ENCODE data around the gene RPL7A.
"Not testable (repeated sequence)": the region's sequence is repeated elsewhere in the genome, so short reads cannot be mapped to it uniquely, and the experiment has no call there.

RPL7A gene

GRCh38 chr9:133309608-133310007, 38.4 kb upstream of the RPL7A start:
- no peak overlapping the region for H3K4me3 ChIP-seq (replicated peaks; ENCODE audit: insufficient read depth, low read length)
- no peak for DNase-seq (ENCODE audit: low read depth in 1 of 2, low spot score in 1 of 2)
- TF ChIP-seq CTCF (IDR thresholded peaks at IDR 0.05; ENCODE audit: insufficient read depth, low read length) = no peak
- no peak for TF ChIP-seq SPI1 (IDR thresholded peaks at IDR 0.05; ENCODE audit: borderline replicate concordance, low read depth)
- no peak for TF ChIP-seq POLR2AphosphoS5 (IDR thresholded peaks at IDR 0.05; ENCODE audit: low read depth)
- TF ChIP-seq, protein P1, sequence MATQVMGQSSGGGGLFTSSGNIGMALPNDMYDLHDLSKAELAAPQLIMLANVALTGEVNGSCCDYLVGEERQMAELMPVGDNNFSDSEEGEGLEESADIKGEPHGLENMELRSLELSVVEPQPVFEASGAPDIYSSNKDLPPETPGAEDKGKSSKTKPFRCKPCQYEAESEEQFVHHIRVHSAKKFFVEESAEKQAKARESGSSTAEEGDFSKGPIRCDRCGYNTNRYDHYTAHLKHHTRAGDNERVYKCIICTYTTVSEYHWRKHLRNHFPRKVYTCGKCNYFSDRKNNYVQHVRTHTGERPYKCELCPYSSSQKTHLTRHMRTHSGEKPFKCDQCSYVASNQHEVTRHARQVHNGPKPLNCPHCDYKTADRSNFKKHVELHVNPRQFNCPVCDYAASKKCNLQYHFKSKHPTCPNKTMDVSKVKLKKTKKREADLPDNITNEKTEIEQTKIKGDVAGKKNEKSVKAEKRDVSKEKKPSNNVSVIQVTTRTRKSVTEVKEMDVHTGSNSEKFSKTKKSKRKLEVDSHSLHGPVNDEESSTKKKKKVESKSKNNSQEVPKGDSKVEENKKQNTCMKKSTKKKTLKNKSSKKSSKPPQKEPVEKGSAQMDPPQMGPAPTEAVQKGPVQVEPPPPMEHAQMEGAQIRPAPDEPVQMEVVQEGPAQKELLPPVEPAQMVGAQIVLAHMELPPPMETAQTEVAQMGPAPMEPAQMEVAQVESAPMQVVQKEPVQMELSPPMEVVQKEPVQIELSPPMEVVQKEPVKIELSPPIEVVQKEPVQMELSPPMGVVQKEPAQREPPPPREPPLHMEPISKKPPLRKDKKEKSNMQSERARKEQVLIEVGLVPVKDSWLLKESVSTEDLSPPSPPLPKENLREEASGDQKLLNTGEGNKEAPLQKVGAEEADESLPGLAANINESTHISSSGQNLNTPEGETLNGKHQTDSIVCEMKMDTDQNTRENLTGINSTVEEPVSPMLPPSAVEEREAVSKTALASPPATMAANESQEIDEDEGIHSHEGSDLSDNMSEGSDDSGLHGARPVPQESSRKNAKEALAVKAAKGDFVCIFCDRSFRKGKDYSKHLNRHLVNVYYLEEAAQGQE (IDR thresholded peaks at IDR 0.05; ENCODE audit: insufficient replicate concordance, low read depth) = no peak
- no peak for TF ChIP-seq GABPA (IDR thresholded peaks at IDR 0.05; ENCODE audit: low read depth)
- peaks cover 5% of the 10 kb centered on the region for H3K27me3 ChIP-seq (ENCODE audit: insufficient read depth, poor library complexity, severe bottlenecking)
- no peak overlapping the region for H3K27ac ChIP-seq (replicated peaks)

DNA sequence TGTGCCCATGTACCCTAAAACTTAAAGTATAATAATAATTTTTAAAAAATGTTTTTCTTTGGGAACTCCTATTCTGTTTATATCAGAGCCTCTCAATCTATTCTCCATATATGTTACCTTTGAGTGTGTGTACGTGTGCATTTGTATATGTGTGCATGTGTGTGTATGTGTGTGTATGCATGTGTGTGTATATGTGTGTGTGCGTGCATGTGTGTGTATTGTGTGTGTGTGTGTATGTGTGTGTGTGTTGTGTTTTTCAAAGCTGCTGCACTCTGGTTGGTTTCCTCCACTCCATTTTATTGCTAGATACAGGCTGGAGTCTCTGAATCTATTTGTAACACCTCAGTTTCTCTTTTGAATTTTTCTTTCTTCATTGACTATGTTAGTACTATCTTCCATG, 32.0 kb upstream of the RPL7A start:
- Histone ChIP-seq H3K27me3 (ENCODE audit: insufficient read depth, poor library complexity, severe bottlenecking) (no peaks in the 10 kb centered on the region), H3K27ac (replicated peaks) (no peak overlapping the region), H3K4me3 (replicated peaks; ENCODE audit: insufficient read depth, low read length) (no peak overlapping the region)
- DNase-seq (ENCODE audit: low read depth in 1 of 2, low spot score in 1 of 2) = no peak
- no peak for TF ChIP-seq POLR2AphosphoS5 (IDR thresholded peaks at IDR 0.05; ENCODE audit: low read depth)
- no peak for TF ChIP-seq CTCF (IDR thresholded peaks at IDR 0.05; ENCODE audit: insufficient read depth, low read length)
- TF ChIP-seq GABPA (IDR thresholded peaks at IDR 0.05; ENCODE audit: low read depth) = no peak
- no peak for TF ChIP-seq SPI1 (IDR thresholded peaks at IDR 0.05; ENCODE audit: borderline replicate concordance, low read depth)
- TF ChIP-seq, protein P1 (IDR thresholded peaks at IDR 0.05; ENCODE audit: insufficient replicate concordance, low read depth) = no peak

DNA sequence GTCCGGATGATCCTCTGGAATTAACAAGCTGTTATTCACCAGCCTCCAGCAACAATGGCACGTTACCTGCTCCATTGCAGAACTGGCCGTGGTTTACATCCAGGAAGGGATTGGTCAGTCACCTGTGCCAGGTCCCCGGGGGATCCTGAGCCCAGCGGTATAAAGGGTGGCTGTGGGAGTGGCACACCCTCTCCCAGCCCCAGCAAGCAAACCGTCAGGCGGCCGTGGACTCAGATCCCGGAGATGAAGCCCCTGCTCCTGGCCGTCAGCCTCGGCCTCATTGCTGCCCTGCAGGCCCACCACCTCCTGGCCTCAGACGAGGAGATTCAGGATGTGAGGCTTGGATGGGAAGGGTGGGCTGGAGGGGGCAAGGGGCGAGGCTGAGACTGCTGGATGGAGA, 30.5 kb upstream of the RPL7A start:
- H3K27ac ChIP-seq (replicated peaks); DNase-seq (ENCODE audit: low read depth in 1 of 2, low spot score in 1 of 2): not testable (repeated sequence)

GRCh38 chr9:133320421-133320881, 27.6 kb upstream of the RPL7A start:
- DNase-seq (ENCODE audit: low read depth in 1 of 2, low spot score in 1 of 2) = no peak
- H3K27ac ChIP-seq (replicated peaks) = no peak overlapping the region
- H3K4me3 ChIP-seq (replicated peaks; ENCODE audit: insufficient read depth, low read length) = no peak overlapping the region
- TF ChIP-seq POLR2AphosphoS5 (IDR thresholded peaks at IDR 0.05; ENCODE audit: low read depth) (no peak), SPI1 (IDR thresholded peaks at IDR 0.05; ENCODE audit: borderline replicate concordance, low read depth) (no peak), GABPA (IDR thresholded peaks at IDR 0.05; ENCODE audit: low read depth) (no peak), CTCF (IDR thresholded peaks at IDR 0.05; ENCODE audit: insufficient read depth, low read length) (no peak)
- TF ChIP-seq, protein P1 (IDR thresholded peaks at IDR 0.05; ENCODE audit: insufficient replicate concordance, low read depth) = no peak
- H3K27me3 ChIP-seq (ENCODE audit: insufficient read depth, poor library complexity, severe bottlenecking) = peaks cover 3% of the 10 kb centered on the region

More for the DNA sequence above, 30.5 kb upstream of the RPL7A start:
- not testable (repeated sequence) for H3K27me3 ChIP-seq (ENCODE audit: insufficient read depth, poor library complexity, severe bottlenecking); H3K4me3 ChIP-seq (replicated peaks; ENCODE audit: insufficient read depth, low read length)
